K562 (cell line): Measurements from ENCODE around the gene SLC44A2. TPM values are rescaled to one million over a fixed set of nuclear protein-coding genes. Genes with fewer than 3 reads are reported as not detected.

Source experiments
- CREM ChIP-seq: IDR thresholded peaks from 2 replicates; pipeline ENCODE4 v1.6.1; 2014; ENCODE audit warnings: antibody characterized with exemption, low read depth
- DPF2 ChIP-seq: fragments of 450-650 bp; IDR thresholded peaks from 2 replicates; pipeline ENCODE4 v1.6.1; 2016
- ERF ChIP-seq: fragments of 450-650 bp; formaldehyde crosslinking; IDR thresholded peaks from 2 replicates; pipeline ENCODE4 v1.4.0; 2020; ENCODE audit warnings: mild to moderate bottlenecking, mixed read lengths
- ESRRA ChIP-seq: fragments of 450-650 bp; IDR thresholded peaks from 2 replicates; pipeline ENCODE4 v1.6.1; 2014; ENCODE audit warnings: low read depth, mild to moderate bottlenecking, moderate library complexity, borderline replicate concordance
- ESRRB ChIP-seq: fragments of 250-450 bp; sonication (Bioruptor Pico); IDR thresholded peaks from 2 replicates; pipeline ENCODE4 v1.5.0; 2020; ENCODE audit warnings: mild to moderate bottlenecking, moderate library complexity, borderline replicate concordance
- FOXM1 ChIP-seq, 2 experiments: fragments of 450-650 bp in 1 of 2; sonication (generic) in 1 of 2; formaldehyde crosslinking in 1 of 2; IDR thresholded peaks; 2 replicates each; pipeline versions ENCODE4 v1.6.1 to v1.9.0; 2017 to 2022; ENCODE audit warnings: low read depth in 2 of 2, mild to moderate bottlenecking in 2 of 2, missing genetic modification reagents in 1 of 2, moderate library complexity in 1 of 2
- GATAD2A ChIP-seq: fragments of 450-650 bp; IDR thresholded peaks from 2 replicates; pipeline ENCODE4 v1.6.1; 2017
- HOXB6 ChIP-seq: fragments of 250-450 bp; sonication (Bioruptor Pico); IDR thresholded peaks from 2 replicates; pipeline ENCODE4 v1.5.1; 2022; ENCODE audit warnings: mild to moderate bottlenecking, borderline replicate concordance
- JUND ChIP-seq, 2 experiments: IDR thresholded peaks; 2 replicates in 1 of 2; 3 replicates in 1 of 2; pipeline ENCODE4 v1.6.1; 2011; ENCODE audit warnings: borderline replicate concordance in 2 of 2, low read depth in 2 of 2, low read length in 2 of 2, improper control_type of control experiment in 1 of 2, missing biosample characterization in 1 of 2, missing genetic modification characterization in 1 of 2, missing genetic modification reagents in 1 of 2
- POLR2H ChIP-seq: IDR thresholded peaks from 2 replicates; pipeline ENCODE4 v1.6.1; 2016; ENCODE audit warnings: missing genetic modification characterization, low read depth, mild to moderate bottlenecking, control low read depth, missing compliant biosample characterization, moderate library complexity
- SREBF2 ChIP-seq: sonication (generic); formaldehyde crosslinking; IDR thresholded peaks from 2 replicates; pipeline ENCODE4 v1.4.0; 2020; ENCODE audit warnings: mild to moderate bottlenecking, missing genetic modification reagents
- SRF ChIP-seq, 2 experiments: fragments of 250-450, 450-650 bp in 1 of 2; sonication (Bioruptor Pico) in 1 of 2; sonication (generic) in 1 of 2; formaldehyde crosslinking; IDR thresholded peaks; 2 replicates each; pipeline versions ENCODE4 v1.5.0 to v1.5.1; 2020 to 2022; ENCODE audit warnings: mild to moderate bottlenecking in 1 of 2, missing genetic modification reagents in 1 of 2
- TAF15 ChIP-seq: fragments of 200-400 bp; formaldehyde crosslinking; IDR thresholded peaks from 2 replicates; pipeline ENCODE4 v1.6.1; 2017; ENCODE audit warnings: mild to moderate bottlenecking, low read depth, low read length, moderate library complexity
- XRCC3 ChIP-seq: fragments of 450-650 bp; IDR thresholded peaks from 2 replicates; pipeline ENCODE4 v1.6.1; 2017; ENCODE audit warnings: mild to moderate bottlenecking, moderate library complexity
- ZBTB1 ChIP-seq: sonication (generic); formaldehyde crosslinking; IDR thresholded peaks from 2 replicates; pipeline ENCODE4 v1.8.1; 2023; ENCODE audit warnings: missing genetic modification reagents, low read depth, mild to moderate bottlenecking, borderline replicate concordance
- ZFP30 ChIP-seq: fragments of 250-450 bp; sonication (Bioruptor Pico); IDR thresholded peaks from 2 replicates; pipeline ENCODE4 v1.8.0; 2022; ENCODE audit warnings: moderate library complexity, mild to moderate bottlenecking, inconsistent platforms, borderline replicate concordance
- ZNF12 ChIP-seq: sonication (generic); formaldehyde crosslinking; IDR thresholded peaks from 2 replicates; pipeline ENCODE4 v1.4.0; 2020; ENCODE audit warnings: mild to moderate bottlenecking, missing genetic modification reagents
- ZNF174 ChIP-seq: fragments of 250-450 bp; sonication (Bioruptor Pico); IDR thresholded peaks from 2 replicates; pipeline ENCODE4 v1.4.0; 2020; ENCODE audit warnings: mild to moderate bottlenecking
- polyA plus RNA-seq, 8 experiments: library from polyadenylated mRNA; depleted of rRNA in 4 of 8; stranded (reverse) in 5 of 8; unstranded in 3 of 8; fragments of >200 nt; fragmentation: Nextera tagmentation in 2 of 8; fragmentation: Illumina TruSeq in 1 of 8; extraction: Ambion mirVana in 2 of 8; extraction: Trizol in 1 of 8; gene quantifications; 2 replicates each; pipeline versions ENCODE4 v1.2.1 to v1.2.3, GENCODE V29; 2011 to 2014; ENCODE audit warnings: inconsistent platforms in 1 of 8, missing spikeins in 1 of 8
- total RNA-seq, 7 experiments: library from RNA; depleted of rRNA in 6 of 7; stranded (reverse); fragments of >200 nt in 6 of 7; fragmentation: Illumina TruSeq in 2 of 7; extraction: Trizol in 2 of 7; gene quantifications; 2 replicates each; pipeline versions ENCODE4 v1.2.1 to v1.2.3, GENCODE V29; 2011 to 2021; ENCODE audit warnings: low replicate concordance in 1 of 7
- TF ChIP-seq, protein P1 (sequence below), 2 experiments: IDR thresholded peaks; 2 replicates each; pipeline ENCODE4 v1.6.1; 2012; ENCODE audit warnings: improper control_type of control experiment in 2 of 2, low read depth in 2 of 2, low read length in 2 of 2, borderline replicate concordance in 1 of 2
- TF ChIP-seq, protein P2 (sequence below): sonication (generic); formaldehyde crosslinking; IDR thresholded peaks from 2 replicates; pipeline ENCODE4 v1.8.0; 2022; ENCODE audit warnings: mild to moderate bottlenecking, missing genetic modification reagents
- TF ChIP-seq, protein P3 (sequence below): IDR thresholded peaks from 2 replicates; pipeline ENCODE4 v1.6.1; 2011; ENCODE audit not compliant: insufficient read length; ENCODE audit errors: extremely low read depth

SLC44A2 gene
- total and polyA plus RNA-seq, 9 of the 15 experiments (the other 6 are each of a cell fraction or from before 2014, with no cell fraction given) = 1.1 to 34.2 (median 8.1) TPM

DNA sequence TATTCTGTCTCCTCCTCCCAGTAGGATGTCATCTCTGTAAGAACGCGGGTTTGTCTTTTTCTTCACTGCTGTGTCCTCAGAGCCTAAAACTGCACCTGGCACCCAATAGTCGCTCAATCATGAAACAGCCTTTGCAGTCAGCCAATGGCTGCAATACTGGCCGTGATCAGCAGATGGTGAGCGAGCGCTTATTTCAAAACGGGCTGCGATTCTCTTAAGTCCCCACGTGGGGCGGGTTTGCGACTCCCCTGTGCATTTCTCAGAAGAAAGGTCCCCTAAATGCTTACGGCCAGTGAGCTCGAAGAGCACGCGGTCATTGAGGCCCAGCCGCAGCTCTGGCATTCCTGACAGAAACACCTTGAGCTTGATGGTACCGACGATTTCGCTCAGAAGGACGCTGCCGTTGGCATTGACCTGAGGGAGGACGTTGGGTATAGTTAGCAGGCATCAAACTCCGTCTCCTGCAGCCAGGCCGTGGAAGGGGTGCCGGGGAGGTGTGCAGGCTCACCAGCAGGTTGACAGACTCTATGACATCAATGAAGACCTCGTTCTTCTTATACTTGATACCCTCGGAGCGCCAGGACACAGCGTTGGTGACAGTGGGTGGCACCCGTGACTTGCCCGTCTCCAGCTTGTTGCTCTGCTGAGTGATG is 44.2 kb upstream of the SLC44A2 start (continued):
- TF ChIP-seq, protein P1, sequence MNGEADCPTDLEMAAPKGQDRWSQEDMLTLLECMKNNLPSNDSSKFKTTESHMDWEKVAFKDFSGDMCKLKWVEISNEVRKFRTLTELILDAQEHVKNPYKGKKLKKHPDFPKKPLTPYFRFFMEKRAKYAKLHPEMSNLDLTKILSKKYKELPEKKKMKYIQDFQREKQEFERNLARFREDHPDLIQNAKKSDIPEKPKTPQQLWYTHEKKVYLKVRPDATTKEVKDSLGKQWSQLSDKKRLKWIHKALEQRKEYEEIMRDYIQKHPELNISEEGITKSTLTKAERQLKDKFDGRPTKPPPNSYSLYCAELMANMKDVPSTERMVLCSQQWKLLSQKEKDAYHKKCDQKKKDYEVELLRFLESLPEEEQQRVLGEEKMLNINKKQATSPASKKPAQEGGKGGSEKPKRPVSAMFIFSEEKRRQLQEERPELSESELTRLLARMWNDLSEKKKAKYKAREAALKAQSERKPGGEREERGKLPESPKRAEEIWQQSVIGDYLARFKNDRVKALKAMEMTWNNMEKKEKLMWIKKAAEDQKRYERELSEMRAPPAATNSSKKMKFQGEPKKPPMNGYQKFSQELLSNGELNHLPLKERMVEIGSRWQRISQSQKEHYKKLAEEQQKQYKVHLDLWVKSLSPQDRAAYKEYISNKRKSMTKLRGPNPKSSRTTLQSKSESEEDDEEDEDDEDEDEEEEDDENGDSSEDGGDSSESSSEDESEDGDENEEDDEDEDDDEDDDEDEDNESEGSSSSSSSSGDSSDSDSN (IDR thresholded peaks at IDR 0.05; ENCODE audit: borderline replicate concordance in 1 of 2, low read depth in 2 of 2, low read length in 2 of 2) = no peak
- TF ChIP-seq GATAD2A = no peak
- TF ChIP-seq JUND (IDR thresholded peaks at IDR 0.05; ENCODE audit: borderline replicate concordance, low read depth, low read length) = peak; percentile 65
- no peak; the same call in 2 of the 3 replicates for TF ChIP-seq JUND (tag; IDR thresholded peaks at IDR 0.05; ENCODE audit: borderline replicate concordance, low read depth, low read length)
- TF ChIP-seq HOXB6 (CRISPR knock-in tag) = no peak
- no peak for TF ChIP-seq XRCC3
- no peak for TF ChIP-seq ZFP30 (CRISPR knock-in tag)
- TF ChIP-seq ESRRB (CRISPR knock-in tag) = no peak
- no peak for TF ChIP-seq POLR2H (tag)
- TF ChIP-seq, protein P2, sequence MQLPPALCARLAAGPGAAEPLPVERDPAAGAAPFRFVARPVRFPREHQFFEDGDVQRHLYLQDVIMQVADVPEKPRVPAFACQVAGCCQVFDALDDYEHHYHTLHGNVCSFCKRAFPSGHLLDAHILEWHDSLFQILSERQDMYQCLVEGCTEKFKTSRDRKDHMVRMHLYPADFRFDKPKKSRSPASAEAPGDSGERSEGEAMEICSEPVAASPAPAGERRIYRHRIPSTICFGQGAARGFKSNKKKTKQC (CRISPR knock-in tag) = no peak
- no peak for TF ChIP-seq ZBTB1 (CRISPR knock-in tag)
- TF ChIP-seq SRF (CRISPR knock-in tag; IDR thresholded peaks at IDR 0.05) = no peak
- no peak for TF ChIP-seq ERF
- no peak for TF ChIP-seq TAF15
- TF ChIP-seq ESRRA = no peak
- no peak for TF ChIP-seq FOXM1 (IDR thresholded peaks at IDR 0.05; ENCODE audit: low read depth)
- TF ChIP-seq FOXM1 (CRISPR knock-in tag; IDR thresholded peaks at IDR 0.05; ENCODE audit: low read depth) = no peak
- no peak for TF ChIP-seq ZNF174 (CRISPR knock-in tag)
- TF ChIP-seq CREM = peak; percentile 43
- no peak for TF ChIP-seq SREBF2
- TF ChIP-seq, protein P3, sequence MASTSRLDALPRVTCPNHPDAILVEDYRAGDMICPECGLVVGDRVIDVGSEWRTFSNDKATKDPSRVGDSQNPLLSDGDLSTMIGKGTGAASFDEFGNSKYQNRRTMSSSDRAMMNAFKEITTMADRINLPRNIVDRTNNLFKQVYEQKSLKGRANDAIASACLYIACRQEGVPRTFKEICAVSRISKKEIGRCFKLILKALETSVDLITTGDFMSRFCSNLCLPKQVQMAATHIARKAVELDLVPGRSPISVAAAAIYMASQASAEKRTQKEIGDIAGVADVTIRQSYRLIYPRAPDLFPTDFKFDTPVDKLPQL = no peak
- no peak for TF ChIP-seq ZNF12 (CRISPR knock-in tag)
- TF ChIP-seq DPF2 = no peak
